CD14-positive monocyte (primary cell): ENCODE results near the gene ABCG2. TPM values are rescaled to one million over a fixed set of nuclear protein-coding genes. Genes with fewer than 3 reads are reported as not detected.

Source experiments
- DNase-seq, 3 donors: peaks; one replicate each; pipeline ENCODE4 v3.0.0-alpha.2; 2011 to 2022
- H2AFZ ChIP-seq: 2 replicates; pipeline ENCODE4 v1.6.0; 2012; ENCODE audit warnings: mild to moderate bottlenecking, low read depth, low read length, inconsistent platforms; ENCODE audit not compliant: insufficient read depth, poor library complexity, severe bottlenecking
- H3K27ac ChIP-seq, 2 donors: 1 replicate in 1 of 2; 2 replicates in 1 of 2; pipeline ENCODE4 v1.5.1; 2012 to 2013; ENCODE audit warnings: low read length in 2 of 2, control low read depth in 1 of 2, inconsistent platforms in 1 of 2, low read depth in 1 of 2, mild to moderate bottlenecking in 1 of 2
- H3K27me3 ChIP-seq, 2 donors: one replicate each; pipeline versions ENCODE4 v1.6.0 to v1.6.1; 2011 to 2013; ENCODE audit warnings: low read length in 2 of 2; ENCODE audit not compliant: control insufficient read depth in 2 of 2, insufficient read depth in 2 of 2
- H3K36me3 ChIP-seq, 2 donors: replicated peaks in 1 of 2; 1 replicate in 1 of 2; 2 replicates in 1 of 2; pipeline versions ENCODE4 v1.5.1 to v1.6.1; 2012 to 2013; ENCODE audit warnings: low read length in 2 of 2, control low read depth in 1 of 2, inconsistent platforms in 1 of 2, mild to moderate bottlenecking in 1 of 2; ENCODE audit not compliant: insufficient read depth in 2 of 2, control insufficient read depth in 1 of 2
- H3K4me1 ChIP-seq, 2 donors: 1 replicate in 1 of 2; 2 replicates in 1 of 2; pipeline versions ENCODE4 v1.5.1 to v1.6.1; 2012 to 2013; ENCODE audit warnings: low read length in 2 of 2, control low read depth in 1 of 2, inconsistent platforms in 1 of 2, mild to moderate bottlenecking in 1 of 2, moderate library complexity in 1 of 2; ENCODE audit not compliant: insufficient read depth in 2 of 2, control insufficient read depth in 1 of 2
- H3K4me2 ChIP-seq: replicated peaks from 2 replicates; pipeline ENCODE3; 2012; ENCODE audit warnings: low read length, moderate library complexity, mild to moderate bottlenecking; ENCODE audit not compliant: poor library complexity, severe bottlenecking; ENCODE audit errors: extremely low read depth
- H3K4me3 ChIP-seq, 3 experiments: fragments of 200-600 bp in 1 of 3; sonication (generic) in 1 of 3; replicated peaks in 1 of 3; 1 replicate in 2 of 3; 2 replicates in 1 of 3; pipeline ENCODE4 v1.5.1; 2011 to 2013; ENCODE audit warnings: low read length in 3 of 3, mild to moderate bottlenecking in 3 of 3, control low read depth in 2 of 3, low read depth in 2 of 3, inconsistent platforms in 1 of 3, moderate library complexity in 1 of 3
- H3K79me2 ChIP-seq: 2 replicates; pipeline ENCODE4 v1.6.0; 2012; ENCODE audit warnings: mild to moderate bottlenecking, control low read depth, inconsistent platforms, low read length, moderate library complexity; ENCODE audit not compliant: insufficient read depth
- H3K9ac ChIP-seq: 2 replicates; pipeline ENCODE4 v1.6.0; 2017; ENCODE audit warnings: low read length, mild to moderate bottlenecking; ENCODE audit not compliant: insufficient read depth, poor library complexity, severe bottlenecking
- H3K9me3 ChIP-seq, 2 donors: replicated peaks in 1 of 2; 1 replicate in 1 of 2; 2 replicates in 1 of 2; pipeline versions ENCODE4 v1.5.1 to v1.6.1; 2012 to 2013; ENCODE audit warnings: low read length in 2 of 2, control low read depth in 1 of 2; ENCODE audit not compliant: control insufficient read depth in 1 of 2, insufficient read depth in 1 of 2
- H4K20me1 ChIP-seq: 2 replicates; pipeline ENCODE4 v1.6.0; 2012; ENCODE audit warnings: mild to moderate bottlenecking, low read length, control low read depth, moderate library complexity; ENCODE audit not compliant: insufficient read depth
- H3K27ac Mint-ChIP-seq, 7 donors: one replicate each; pipeline ENCODE4 v1.8.0; 2020; ENCODE audit warnings: mild to moderate bottlenecking in 7 of 7, mixed read lengths in 7 of 7, moderate library complexity in 6 of 7, inconsistent platforms in 2 of 7
- H3K27me3 Mint-ChIP-seq, 3 donors: one replicate each; pipeline ENCODE4 v1.8.0; 2021 to 2022; ENCODE audit warnings: low read depth in 3 of 3, mild to moderate bottlenecking in 3 of 3, mixed read lengths in 3 of 3, moderate library complexity in 3 of 3, inconsistent platforms in 1 of 3
- H3K36me3 Mint-ChIP-seq, 2 donors: one replicate each; pipeline ENCODE4 v1.8.0; 2020; ENCODE audit warnings: mixed read lengths in 2 of 2, inconsistent platforms in 1 of 2, mild to moderate bottlenecking in 1 of 2
- H3K4me1 Mint-ChIP-seq: one replicate; pipeline ENCODE4 v1.8.0; 2020; ENCODE audit warnings: mild to moderate bottlenecking, mixed read lengths
- H3K4me3 Mint-ChIP-seq, 2 donors: one replicate each; pipeline ENCODE4 v1.8.0; 2020; ENCODE audit warnings: mild to moderate bottlenecking in 2 of 2, mixed read lengths in 2 of 2, moderate library complexity in 1 of 2
- H3K9me3 Mint-ChIP-seq, 7 donors: one replicate each; pipeline ENCODE4 v1.8.0; 2020 to 2022; ENCODE audit warnings: mixed read lengths in 7 of 7, mild to moderate bottlenecking in 6 of 7, moderate library complexity in 6 of 7, inconsistent platforms in 2 of 7
- WGBS: methylation state at CpG from one replicate; pipeline ENCODE4 v1.1.5; 2013; ENCODE audit warnings: missing lambda C conversion rate; ENCODE audit not compliant: insufficient coverage; 5-methylcytosine and 5-hydroxymethylcytosine counted together
- intact Hi-C, 2 donors: fragments of 100-400 bp; cut with micrococcal nuclease; formaldehyde crosslinking; loops; one replicate each; pipeline versions ENCODE4 v1.15.0 to v1.15.1; 2023
- polyA plus RNA-seq, 3 donors: library from polyadenylated mRNA; depleted of rRNA in 1 of 3; unstranded in 2 of 3; stranded (reverse) in 1 of 3; fragments of 300-500 nt in 2 of 3; fragments of >200 nt in 1 of 3; fragmentation: Illumina TruSeq in 2 of 3; gene quantifications; 1 replicate in 2 of 3; 2 replicates in 1 of 3; pipeline ENCODE4 v1.2.3, GENCODE V29; 2012 to 2021
- TF ChIP-seq, protein P1 (sequence below): fragments of 200-600 bp; IDR thresholded peaks from one replicate; pipeline ENCODE4 v1.8.0; 2022; ENCODE audit warnings: antibody characterized with exemption, mild to moderate bottlenecking

The ABCG2 gene
- polyA plus RNA-seq, 3 donors = not detected

DNA sequence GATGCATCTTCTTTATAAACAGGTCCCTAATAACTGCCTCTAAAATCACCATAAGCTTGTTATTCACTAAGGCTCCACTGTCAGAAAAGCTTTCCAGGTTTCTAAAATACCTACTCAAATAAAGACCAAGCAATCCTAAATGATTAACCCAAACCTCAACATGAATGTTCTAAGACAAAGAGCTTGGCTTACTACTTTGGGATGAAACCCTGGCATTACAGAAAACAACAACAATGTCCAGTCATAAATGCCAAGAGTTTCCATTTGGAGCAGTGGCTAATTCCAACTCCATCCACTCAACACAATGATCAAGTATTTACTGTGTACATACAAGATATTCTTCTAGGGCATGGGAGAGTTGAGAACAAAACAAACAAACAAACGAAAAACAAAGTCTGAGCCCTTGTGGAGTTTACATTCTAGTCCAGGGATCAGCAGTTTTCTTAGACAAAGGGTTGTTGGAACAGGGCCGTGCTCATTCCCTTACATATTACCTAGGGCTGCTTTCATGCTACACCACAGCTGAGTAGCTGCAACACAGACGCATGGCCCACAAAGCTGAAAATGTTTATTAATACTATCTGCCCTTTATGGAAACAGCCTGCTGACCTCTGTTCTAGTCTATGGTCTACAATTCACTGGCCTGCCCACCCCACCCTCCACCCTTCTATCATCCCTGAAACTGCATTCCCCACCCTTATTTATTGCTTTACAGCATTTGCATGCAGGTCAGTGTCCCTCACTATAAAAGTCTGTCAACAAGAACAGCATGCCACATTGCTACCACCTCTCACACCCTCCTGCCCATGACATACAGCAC lies 23.7 kb downstream of the ABCG2 start:
- H3K27ac Mint-ChIP-seq = no peak overlapping the region
- no peak for DNase-seq
- peaks cover 8% of the 10 kb centered on the region for H3K4me1 Mint-ChIP-seq
- H3K4me3 Mint-ChIP-seq = no peak overlapping the region
- intact Hi-C loops = no loop called here
- Histone ChIP-seq H3K4me1 (peaks cover 5% of the 10 kb centered on the region in 2 donors), H3K36me3 (no peaks in the 10 kb centered on the region), H3K4me2 (no peak overlapping the region), H3K27me3 (no peaks in the 10 kb centered on the region), H3K4me3 (no peak overlapping the region), H3K9ac (no peak overlapping the region), H3K27ac (no peak overlapping the region), H3K9me3 (no peaks in the 10 kb centered on the region), H4K20me1 (no peaks in the 10 kb centered on the region), H2AFZ (no peak overlapping the region), H3K79me2 (no peaks in the 10 kb centered on the region)
- H3K27me3 Mint-ChIP-seq = peaks cover 0 to 2% (median 0%) of the 10 kb centered on the region in 3 donors
- 87% methylated on average over 3 of the region's 3 CpGs for WGBS
- H3K36me3 Mint-ChIP-seq = no peaks in the 10 kb centered on the region
- TF ChIP-seq, protein P1, sequence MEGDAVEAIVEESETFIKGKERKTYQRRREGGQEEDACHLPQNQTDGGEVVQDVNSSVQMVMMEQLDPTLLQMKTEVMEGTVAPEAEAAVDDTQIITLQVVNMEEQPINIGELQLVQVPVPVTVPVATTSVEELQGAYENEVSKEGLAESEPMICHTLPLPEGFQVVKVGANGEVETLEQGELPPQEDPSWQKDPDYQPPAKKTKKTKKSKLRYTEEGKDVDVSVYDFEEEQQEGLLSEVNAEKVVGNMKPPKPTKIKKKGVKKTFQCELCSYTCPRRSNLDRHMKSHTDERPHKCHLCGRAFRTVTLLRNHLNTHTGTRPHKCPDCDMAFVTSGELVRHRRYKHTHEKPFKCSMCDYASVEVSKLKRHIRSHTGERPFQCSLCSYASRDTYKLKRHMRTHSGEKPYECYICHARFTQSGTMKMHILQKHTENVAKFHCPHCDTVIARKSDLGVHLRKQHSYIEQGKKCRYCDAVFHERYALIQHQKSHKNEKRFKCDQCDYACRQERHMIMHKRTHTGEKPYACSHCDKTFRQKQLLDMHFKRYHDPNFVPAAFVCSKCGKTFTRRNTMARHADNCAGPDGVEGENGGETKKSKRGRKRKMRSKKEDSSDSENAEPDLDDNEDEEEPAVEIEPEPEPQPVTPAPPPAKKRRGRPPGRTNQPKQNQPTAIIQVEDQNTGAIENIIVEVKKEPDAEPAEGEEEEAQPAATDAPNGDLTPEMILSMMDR = no peak
- no peaks in the 10 kb centered on the region for H3K9me3 Mint-ChIP-seq

DNA sequence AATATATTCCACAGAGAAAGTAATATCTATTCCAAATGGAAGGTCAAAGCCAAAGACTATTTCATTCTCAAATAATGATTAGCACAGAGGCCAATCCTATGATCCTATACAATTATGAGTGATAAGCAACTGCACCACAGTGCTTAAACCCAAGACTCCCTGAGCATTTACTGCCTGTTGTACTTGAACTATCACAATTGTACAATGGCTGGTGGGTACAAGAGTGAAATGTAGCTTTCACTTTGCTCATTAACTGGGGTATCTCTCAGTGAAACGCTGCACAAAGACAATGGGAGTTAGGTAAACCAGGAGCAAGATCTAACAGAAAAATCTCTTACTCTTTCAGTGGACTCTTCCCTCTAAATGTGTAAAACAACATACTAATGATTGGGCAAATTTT lies 24.3 kb downstream of the ABCG2 start:
- Histone ChIP-seq H3K9ac (no peak overlapping the region), H3K4me2 (no peak overlapping the region), H2AFZ (no peak overlapping the region), H3K36me3 (no peaks in the 10 kb centered on the region), H3K4me3 (no peak overlapping the region), H3K27ac (no peak overlapping the region), H3K4me1 (peaks cover 5% of the 10 kb centered on the region in 2 donors), H3K27me3 (no peaks in the 10 kb centered on the region), H3K79me2 (no peaks in the 10 kb centered on the region), H4K20me1 (no peaks in the 10 kb centered on the region), H3K9me3 (no peaks in the 10 kb centered on the region)
- no CpG with 5 or more reads among the region's 1 CpG for WGBS
- Mint-ChIP-seq H3K4me1 (peaks cover 8% of the 10 kb centered on the region), H3K27me3 (peaks cover 0 to 2% (median 0%) of the 10 kb centered on the region in 3 donors), H3K9me3 (no peaks in the 10 kb centered on the region), H3K27ac (no peak overlapping the region), H3K36me3 (no peaks in the 10 kb centered on the region), H3K4me3 (no peak overlapping the region)
- intact Hi-C loops = no loop called here
- TF ChIP-seq, protein P1 = no peak
- no peak for DNase-seq
